ENCODE data around the gene SLC7A9. TPM values are rescaled to one million over a fixed set of nuclear protein-coding genes. Genes with fewer than 3 reads are reported as not detected.

Gene SLC7A9
- total and polyA plus RNA-seq, 5 experiments from 2014 or later, result 0.93 to 1.5 TPM; not detected in 3

DNA sequence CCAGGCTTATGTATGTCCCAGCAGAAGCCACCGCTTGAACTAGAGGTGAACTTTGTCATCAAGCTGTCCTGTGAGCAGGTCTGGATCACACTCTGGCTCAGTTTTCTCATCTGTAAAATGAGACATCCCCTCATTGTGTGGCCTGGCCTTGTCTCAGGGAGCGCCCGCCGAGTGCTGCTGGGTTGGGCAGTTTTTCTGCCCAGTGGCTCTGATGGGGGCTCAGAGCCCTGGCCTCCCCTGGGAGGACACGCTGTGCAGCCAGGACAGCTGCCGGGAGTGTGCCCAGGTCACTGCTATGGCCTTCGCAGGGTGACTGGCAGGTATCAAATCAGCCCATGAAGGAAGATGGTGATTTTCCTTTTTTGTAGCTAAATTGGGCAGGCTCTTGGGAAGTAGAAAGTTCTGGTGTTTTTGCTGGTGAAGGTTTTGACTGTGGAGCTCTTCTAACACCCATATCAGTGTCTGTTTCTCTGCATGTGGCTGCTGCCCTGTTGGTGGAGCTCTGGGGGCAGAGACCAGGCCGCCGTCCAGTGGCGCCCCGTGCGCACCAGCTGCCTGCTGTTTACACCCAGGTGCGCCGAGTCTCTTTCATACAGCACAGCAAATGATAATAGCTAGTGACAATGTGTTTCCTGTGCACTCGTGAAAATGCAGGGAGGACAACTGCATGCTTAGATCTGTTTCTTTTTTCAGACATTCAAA, 40.8 kb downstream of the SLC7A9 start:
- H3K27ac Mint-ChIP-seq, result peak overlapping the region in 4 of 10 donors; percentile 13 to 60 (median 56)
- peak overlapping the region in 8 of 10 donors; percentile 33 to 80 (median 54) for H3K4me3 Mint-ChIP-seq
- POLR2A ChIA-PET, result interaction anchor here (0.6 kb wide), 1 partner anchor 249 kb away, joined by 3 read pairs; no protein-coding TSS in a partner anchor
- ATAC-seq, result no peak
- peaks cover 0 to 18% (median 7%) of the 10 kb centered on the region in 4 donors for H3K4me1 Mint-ChIP-seq
- H3K27me3 Mint-ChIP-seq, result peaks cover 0 to 12% (median 4%) of the 10 kb centered on the region in 5 donors
- H3K9me3 Mint-ChIP-seq, result no peaks in the 10 kb centered on the region
- DNase-seq, result no peak
- H3K36me3 Mint-ChIP-seq, result no peaks in the 10 kb centered on the region

- no peak for DNase-seq
- Mint-ChIP-seq H3K27me3 (peaks cover 0 to 18% (median 6%) of the 10 kb centered on the region in 5 donors), H3K36me3 (no peaks in the 10 kb centered on the region), H3K4me3 (no peak overlapping the region), H3K4me1 (peaks cover 0 to 20% (median 8%) of the 10 kb centered on the region in 4 donors), H3K27ac (peak overlapping the region in 1 of 10 donors; percentile 11), H3K9me3 (no peaks in the 10 kb centered on the region)
- POLR2A ChIA-PET, result no interaction called here
- ATAC-seq, result no peak
Observed at GRCh38 chr19:32828139-32828538, 41.4 kb downstream of the SLC7A9 start.

- Mint-ChIP-seq H3K4me3 (peak overlapping the region in 2 of 10 donors; percentile 7 to 10), H3K4me1 (peaks cover 6 to 34% (median 15%) of the 10 kb centered on the region in 4 donors), H3K36me3 (no peaks in the 10 kb centered on the region), H3K27ac (peak overlapping the region in 1 of 10 donors; percentile 52), H3K9me3 (no peaks in the 10 kb centered on the region), H3K27me3 (peaks cover 0 to 18% (median 6%) of the 10 kb centered on the region in 5 donors)
- ATAC-seq (no peak), DNase-seq (no peak)
- POLR2A ChIA-PET, result no interaction called here
Observed at GRCh38 chr19:32824916-32825608, 44.5 kb downstream of the SLC7A9 start.

GRCh38 chr19:32824191-32824751, 45.3 kb downstream of the SLC7A9 start:
- H3K4me3 Mint-ChIP-seq, result no peak overlapping the region
- H3K4me1 Mint-ChIP-seq, result peaks cover 14 to 38% (median 22%) of the 10 kb centered on the region in 4 donors
- DNase-seq (no peak), ATAC-seq (no peak)
- H3K9me3 Mint-ChIP-seq, result no peaks in the 10 kb centered on the region
- H3K27me3 Mint-ChIP-seq, result peaks cover 4 to 18% (median 6%) of the 10 kb centered on the region in 5 donors
- POLR2A ChIA-PET, result no interaction called here
- peak overlapping the region in 1 of 10 donors; percentile 52 for H3K27ac Mint-ChIP-seq
- no peaks in the 10 kb centered on the region for H3K36me3 Mint-ChIP-seq

DNA sequence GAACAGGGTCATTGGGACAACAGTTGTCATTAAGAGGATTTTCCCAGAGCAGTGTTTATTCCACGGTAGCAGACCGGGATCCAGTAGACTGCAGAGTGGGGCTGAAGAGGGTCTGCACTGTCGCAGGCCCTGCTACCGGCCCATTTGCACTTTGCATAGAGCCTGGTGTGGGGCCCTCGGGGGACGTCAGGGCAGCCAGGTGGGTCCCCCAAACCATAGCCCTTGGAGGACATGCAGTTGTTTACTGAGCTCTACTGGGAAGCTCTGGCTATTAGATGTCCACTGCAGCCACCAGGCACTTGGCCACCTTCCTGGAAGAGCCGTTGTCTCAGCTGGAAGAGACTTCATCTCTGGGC, 45.8 kb downstream of the SLC7A9 start:
- H3K4me1 Mint-ChIP-seq, result peaks cover 14 to 35% (median 20%) of the 10 kb centered on the region in 4 donors
- H3K27ac Mint-ChIP-seq, result no peak overlapping the region
- H3K4me3 Mint-ChIP-seq, result no peak overlapping the region
- no peaks in the 10 kb centered on the region for H3K36me3 Mint-ChIP-seq
- peaks cover 4 to 20% (median 6%) of the 10 kb centered on the region in 5 donors for H3K27me3 Mint-ChIP-seq
- no peak for DNase-seq
- POLR2A ChIA-PET, result no interaction called here
- ATAC-seq, result no peak
- no peaks in the 10 kb centered on the region for H3K9me3 Mint-ChIP-seq

GRCh38 chr19:32822916-32823746, 46.4 kb downstream of the SLC7A9 start:
- H3K9me3 Mint-ChIP-seq, result no peaks in the 10 kb centered on the region
- peak overlapping the region in 1 of 10 donors; percentile 16 for H3K27ac Mint-ChIP-seq
- H3K4me3 Mint-ChIP-seq, result no peak overlapping the region
- no peaks in the 10 kb centered on the region for H3K36me3 Mint-ChIP-seq
- H3K27me3 Mint-ChIP-seq, result peaks cover 4 to 20% (median 6%) of the 10 kb centered on the region in 5 donors
- POLR2A ChIA-PET, result no interaction called here
- no peak for ATAC-seq
- H3K4me1 Mint-ChIP-seq, result peaks cover 14 to 37% (median 23%) of the 10 kb centered on the region in 4 donors
- no peak for DNase-seq

DNA sequence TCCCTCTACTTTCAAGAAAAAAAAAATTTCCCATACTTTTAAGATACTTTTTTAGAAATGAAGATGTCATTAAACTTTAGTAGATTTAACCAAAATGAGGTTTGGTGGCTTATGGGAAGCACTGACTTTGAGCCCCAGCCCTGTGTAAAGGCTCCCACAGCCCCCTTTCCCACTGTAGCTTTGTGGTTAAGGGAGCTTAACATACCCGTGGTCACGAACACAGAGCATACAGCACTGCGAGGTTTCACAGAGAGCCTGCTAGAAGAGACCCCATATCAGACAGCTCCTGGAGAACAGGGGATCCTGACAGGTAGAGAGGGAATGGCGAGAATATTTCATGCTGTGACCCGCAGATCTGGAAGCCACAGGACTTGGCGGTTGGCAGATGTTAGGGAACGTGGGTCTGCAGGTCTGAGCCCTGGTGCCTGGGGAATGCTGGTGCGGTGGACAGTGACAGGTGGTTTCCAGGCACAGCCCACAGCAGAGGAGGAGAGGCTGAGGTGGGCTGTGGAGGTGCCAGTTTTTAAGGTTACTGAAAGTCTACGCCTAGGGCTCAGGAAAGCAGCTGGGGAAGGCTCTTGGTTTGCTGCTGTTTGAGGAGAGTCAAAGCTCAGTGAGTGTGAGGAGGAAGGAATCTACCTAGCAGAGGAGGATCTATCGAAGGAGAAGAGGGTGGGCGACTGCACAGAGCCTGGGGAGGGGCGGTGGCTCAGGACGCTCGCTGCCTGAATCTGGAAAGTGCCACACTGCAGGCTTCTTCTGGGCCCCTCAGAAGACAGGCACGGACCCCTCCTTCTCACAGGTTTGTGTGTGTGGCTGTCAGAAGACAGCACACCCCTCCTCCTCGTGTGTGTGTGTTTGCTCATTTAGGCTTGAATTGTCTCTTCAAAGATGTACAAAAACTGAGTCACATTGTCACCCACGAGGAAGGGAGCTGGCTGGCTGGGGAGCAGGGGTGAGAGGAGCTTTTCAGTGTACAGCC, 49.9 kb downstream of the SLC7A9 start:
- H3K36me3 Mint-ChIP-seq, result no peaks in the 10 kb centered on the region
- peak overlapping the region in 9 of 10 donors; percentile 13 to 86 (median 62) for H3K4me3 Mint-ChIP-seq
- peak overlapping the region in 9 of 10 donors; percentile 1 to 92 (median 55) for H3K27ac Mint-ChIP-seq
- peaks cover 2 to 14% (median 4%) of the 10 kb centered on the region in 5 donors for H3K27me3 Mint-ChIP-seq
- ATAC-seq (peak; percentile 39 to 46), DNase-seq (peak in 1 of 10 donors; percentile 5)
- no peaks in the 10 kb centered on the region for H3K9me3 Mint-ChIP-seq
- peaks cover 17 to 34% (median 23%) of the 10 kb centered on the region in 4 donors for H3K4me1 Mint-ChIP-seq
- POLR2A ChIA-PET, result interaction anchor here (1.0 to 1.3 kb wide), 2 partner anchors 10 to 127 kb away, joined by 3 read pairs; no protein-coding TSS in a partner anchor

GRCh38 chr19:32818536-32818935, 51.0 kb downstream of the SLC7A9 start:
- peaks cover 0 to 7% (median 4%) of the 10 kb centered on the region in 5 donors for H3K27me3 Mint-ChIP-seq
- peak overlapping the region in 3 of 10 donors; percentile 21 to 56 (median 51) for H3K27ac Mint-ChIP-seq
- POLR2A ChIA-PET, result interaction anchor here (1.3 kb wide), 1 partner anchor 8 kb away, joined by 3 read pairs; no protein-coding TSS in a partner anchor
- H3K36me3 Mint-ChIP-seq, result no peaks in the 10 kb centered on the region
- ATAC-seq (no peak), DNase-seq (no peak)
- peak overlapping the region in 3 of 10 donors; percentile 4 to 68 (median 16) for H3K4me3 Mint-ChIP-seq
- no peaks in the 10 kb centered on the region for H3K9me3 Mint-ChIP-seq
- H3K4me1 Mint-ChIP-seq, result peaks cover 20 to 40% (median 30%) of the 10 kb centered on the region in 4 donors

DNA sequence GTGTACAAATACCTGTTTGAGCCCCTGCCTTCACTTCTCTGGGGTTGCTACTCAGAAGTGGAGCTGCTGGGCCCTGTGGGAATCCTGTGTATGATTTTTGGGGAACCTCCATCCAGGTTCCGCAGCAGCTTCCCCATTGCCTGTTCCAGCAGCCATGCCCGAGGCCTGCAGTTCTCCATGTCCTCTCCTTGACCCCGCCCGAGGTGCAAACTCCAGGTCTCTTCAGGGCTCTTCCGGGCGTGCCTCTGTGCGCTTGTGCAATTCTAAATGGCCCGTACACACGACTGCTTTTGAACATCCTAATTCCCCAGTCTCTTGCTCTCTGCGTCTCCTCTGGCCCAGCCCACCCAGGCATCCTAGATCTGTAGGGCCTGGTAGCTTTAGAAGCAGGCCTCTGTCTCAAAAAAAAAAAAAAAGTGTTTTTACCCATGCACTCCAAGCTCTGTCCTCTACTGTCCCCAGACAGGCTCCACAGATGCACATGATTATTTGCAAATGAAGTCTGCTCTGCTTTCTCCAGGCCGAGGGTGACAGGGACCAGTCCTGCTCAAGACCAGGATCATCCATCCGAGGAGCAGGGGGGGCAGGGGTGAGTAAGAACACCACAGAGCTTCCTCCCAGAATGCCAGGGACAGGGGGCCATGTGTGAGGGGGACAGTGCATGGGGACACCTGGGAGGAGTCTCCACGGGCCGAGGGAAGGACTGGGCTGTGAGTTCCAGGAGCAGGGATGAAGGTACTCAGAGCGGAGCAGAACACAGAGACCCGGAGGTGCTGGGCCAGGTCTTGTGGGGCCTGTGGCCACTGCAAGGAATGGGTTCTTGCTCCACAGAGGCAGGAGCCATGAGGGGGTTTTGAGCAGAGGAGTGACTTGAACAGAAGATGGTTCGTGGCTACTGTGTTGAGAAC, 51.7 kb downstream of the SLC7A9 start:
- H3K27ac Mint-ChIP-seq, result peak overlapping the region in 6 of 10 donors; percentile 5 to 83 (median 56)

DNA sequence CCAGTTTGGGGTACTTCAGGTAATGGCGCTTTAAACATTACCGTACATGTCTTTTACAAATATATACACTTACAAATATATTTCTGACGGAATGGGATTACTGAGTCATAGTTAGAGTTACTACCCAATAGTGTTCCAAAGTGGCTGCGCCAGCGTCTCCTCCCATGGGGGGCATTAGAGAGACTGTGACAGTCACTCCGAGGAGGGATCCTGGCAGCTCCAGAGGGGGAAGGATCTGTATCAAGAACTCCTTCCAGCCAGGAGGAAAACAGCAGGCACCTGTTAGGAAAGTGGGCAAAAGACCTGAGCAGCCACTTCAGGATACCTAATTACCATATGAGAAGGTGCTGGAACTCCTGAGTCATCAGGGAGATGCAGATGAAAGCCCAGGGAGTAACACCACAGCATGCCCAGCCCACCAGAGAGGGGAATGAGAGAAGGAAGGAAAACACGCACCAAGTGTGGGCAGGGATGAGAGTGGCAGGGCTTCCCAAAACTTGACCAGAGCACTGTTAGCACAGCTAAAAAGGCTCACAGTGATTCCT, 52.9 kb downstream of the SLC7A9 start:
- POLR2A ChIA-PET, result no interaction called here
- Mint-ChIP-seq H3K9me3 (no peaks in the 10 kb centered on the region), H3K27me3 (peaks cover 0 to 4% (median 4%) of the 10 kb centered on the region in 5 donors), H3K27ac (no peak overlapping the region), H3K4me1 (peaks cover 18 to 41% (median 29%) of the 10 kb centered on the region in 4 donors), H3K36me3 (no peaks in the 10 kb centered on the region), H3K4me3 (no peak overlapping the region)
- ATAC-seq (no peak), DNase-seq (no peak)

More for the DNA sequence above, 51.7 kb downstream of the SLC7A9 start:
- DNase-seq (no peak), ATAC-seq (no peak)
- H3K4me1 Mint-ChIP-seq, result peaks cover 17 to 41% (median 29%) of the 10 kb centered on the region in 4 donors
- POLR2A ChIA-PET, result no interaction called here
- no peaks in the 10 kb centered on the region for H3K36me3 Mint-ChIP-seq
- H3K4me3 Mint-ChIP-seq, result peak overlapping the region in 2 of 10 donors; percentile 4 to 48
- no peaks in the 10 kb centered on the region for H3K9me3 Mint-ChIP-seq
- H3K27me3 Mint-ChIP-seq, result peaks cover 0 to 4% (median 4%) of the 10 kb centered on the region in 5 donors

Data from naive thymus-derived CD8-positive, alpha-beta T cell (primary cell).